GM12872 (cell line): ENCODE results near the gene ACVR1B.

Experiments used
- CTCF ChIP-seq: IDR thresholded peaks from 3 replicates; pipeline ENCODE4 v1.5.1; 2011; ENCODE audit warnings: low read depth, mild to moderate bottlenecking, low read length, moderate library complexity; ENCODE audit not compliant: insufficient read depth

ACVR1B gene

GRCh38 chr12:51951199-51951842 is at the start of gene ACVR1B:
TSS of gene ACVR1B (plus strand) at chr12:51951699. CDS start at chr12:51951744, 45 bp downstream.
- TF ChIP-seq CTCF: no peak

GRCh38 chr12:51901881-51902280 is 49.6 kb upstream of the ACVR1B start:
- no peak for TF ChIP-seq CTCF

GRCh38 chr12:51904951-51905470 is 46.5 kb upstream of the ACVR1B start:
- TF ChIP-seq CTCF: no peak

- TF ChIP-seq CTCF: no peak
Observed at GRCh38 chr12:51905471-51906429, 45.7 kb upstream of the ACVR1B start.

- no peak for TF ChIP-seq CTCF
Observed at GRCh38 chr12:51906430-51907082, 44.9 kb upstream of the ACVR1B start.

- no peak for TF ChIP-seq CTCF
Observed at GRCh38 chr12:51907083-51907855, 44.2 kb upstream of the ACVR1B start, which contains the start of gene ACVRL1. TSS of gene ACVRL1 (plus strand) at chr12:51907504. CDS start at chr12:51912475, 4,971 bp downstream.
